GM12872 (cell line): ENCODE results near the gene CFAP57.

Experiments
- TF ChIP-seq, protein P1 (sequence below): IDR thresholded peaks from 3 replicates; pipeline ENCODE4 v1.5.1; 2011; ENCODE audit warnings: low read depth, mild to moderate bottlenecking, low read length, moderate library complexity; ENCODE audit not compliant: insufficient read depth

Gene CFAP57

GRCh38 chr1:43271186-43272118 is 99.3 kb downstream of the CFAP57 start:
- TF ChIP-seq, protein P1, sequence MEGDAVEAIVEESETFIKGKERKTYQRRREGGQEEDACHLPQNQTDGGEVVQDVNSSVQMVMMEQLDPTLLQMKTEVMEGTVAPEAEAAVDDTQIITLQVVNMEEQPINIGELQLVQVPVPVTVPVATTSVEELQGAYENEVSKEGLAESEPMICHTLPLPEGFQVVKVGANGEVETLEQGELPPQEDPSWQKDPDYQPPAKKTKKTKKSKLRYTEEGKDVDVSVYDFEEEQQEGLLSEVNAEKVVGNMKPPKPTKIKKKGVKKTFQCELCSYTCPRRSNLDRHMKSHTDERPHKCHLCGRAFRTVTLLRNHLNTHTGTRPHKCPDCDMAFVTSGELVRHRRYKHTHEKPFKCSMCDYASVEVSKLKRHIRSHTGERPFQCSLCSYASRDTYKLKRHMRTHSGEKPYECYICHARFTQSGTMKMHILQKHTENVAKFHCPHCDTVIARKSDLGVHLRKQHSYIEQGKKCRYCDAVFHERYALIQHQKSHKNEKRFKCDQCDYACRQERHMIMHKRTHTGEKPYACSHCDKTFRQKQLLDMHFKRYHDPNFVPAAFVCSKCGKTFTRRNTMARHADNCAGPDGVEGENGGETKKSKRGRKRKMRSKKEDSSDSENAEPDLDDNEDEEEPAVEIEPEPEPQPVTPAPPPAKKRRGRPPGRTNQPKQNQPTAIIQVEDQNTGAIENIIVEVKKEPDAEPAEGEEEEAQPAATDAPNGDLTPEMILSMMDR: no peak

DNA sequence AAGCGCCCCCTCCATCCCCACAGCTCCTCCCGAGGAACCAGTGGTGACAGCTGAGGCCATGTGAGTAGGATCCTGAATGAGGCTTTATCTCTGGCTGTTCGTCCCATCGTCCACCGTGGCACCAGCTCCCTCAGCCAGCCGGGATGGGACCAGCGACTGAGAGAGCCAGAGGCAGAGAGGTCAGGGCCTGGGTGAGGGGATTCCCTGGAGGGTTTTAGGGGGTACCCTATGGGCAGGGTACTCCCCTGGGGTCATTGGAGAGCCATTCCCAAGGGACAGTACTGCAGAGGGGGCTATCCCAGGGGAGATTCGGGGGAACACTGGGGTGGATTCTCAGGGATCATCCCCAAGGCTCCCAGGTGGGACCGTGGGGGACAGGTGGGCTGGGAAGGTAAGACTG is 100.0 kb downstream of the CFAP57 start:
- TF ChIP-seq, protein P1: no peak

- TF ChIP-seq, protein P1: no peak
These were observed 100.7 kb downstream of the CFAP57 start for GRCh38 chr1:43272576-43273571.

GRCh38 chr1:43273708-43274107 is 101.6 kb downstream of the CFAP57 start:
- TF ChIP-seq, protein P1: no peak

GRCh38 chr1:43274125-43274803 is 102.1 kb downstream of the CFAP57 start:
- TF ChIP-seq, protein P1: no peak

DNA sequence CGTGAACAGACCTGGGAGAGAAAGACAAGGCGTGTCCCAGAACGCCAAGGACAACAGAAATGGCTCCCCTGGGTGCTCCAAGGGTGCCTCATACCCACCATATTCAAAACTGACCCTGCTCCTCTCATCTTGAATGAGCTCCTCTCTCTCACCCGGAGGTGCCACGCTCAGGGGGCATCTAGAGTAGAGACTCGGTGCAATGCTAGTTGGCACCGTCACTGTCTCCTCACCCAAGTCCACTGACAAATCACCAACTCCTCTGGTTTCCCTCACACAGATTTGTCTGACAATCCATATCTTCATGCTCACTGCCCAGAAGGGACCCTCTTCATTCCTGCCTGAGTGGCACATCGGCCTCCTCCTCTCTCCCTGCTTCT is 102.7 kb downstream of the CFAP57 start:
- TF ChIP-seq, protein P1: no peak
